ENCODE measurements around the gene POTEF.
"Not testable (repeated sequence)": the region's sequence is repeated elsewhere in the genome, so short reads cannot be mapped to it uniquely, and the experiment has no call there.

- not testable (repeated sequence) for TF ChIP-seq EP300 (conservative IDR thresholded peaks at IDR 0.05; ENCODE audit: poor library complexity, severe bottlenecking); CTCF (IDR thresholded peaks at IDR 0.05; ENCODE audit: poor library complexity, severe bottlenecking); EZH2 (IDR thresholded peaks at IDR 0.05; ENCODE audit: borderline replicate concordance, insufficient read depth, low read length, poor library complexity, severe bottlenecking); POLR2AphosphoS5 (IDR thresholded peaks at IDR 0.05); REST (IDR thresholded peaks at IDR 0.05; ENCODE audit: borderline replicate concordance); TAF1 (IDR thresholded peaks at IDR 0.05; ENCODE audit: low read depth)
These were observed 32.0 kb upstream of the POTEF start for GRCh38 chr2:130160838-130161705.
